RWPE1 (cell line): ENCODE results near the gene PHACTR3.
A peak's percentile ranks its signal among the peaks of the same experiment; 100 is the strongest.

Source experiments
- CTCF ChIA-PET: fragments of 350-600 bp; sonication (Branson Sonifier 250); formaldehyde crosslinking; extraction: SDS; loops from one replicate; lab custom pipeline; 2021; lab: Yijun Ruan, JAX
- POLR2A ChIA-PET: fragments of 400-600 bp; formaldehyde crosslinking; extraction: SDS; loops from one replicate; lab custom pipeline; 2020; ENCODE audit warnings: antibody characterized with exemption; ENCODE audit not compliant: low non-redundant PET; lab: Yijun Ruan, JAX
- DNase-seq: peaks from one replicate; pipeline ENCODE4 v3.0.0; 2012; ENCODE audit warnings: low spot score
- H3K27ac ChIP-seq: fragments of 450-650 bp; 2 replicates; pipeline ENCODE4 v1.5.1; 2017
- CTCF ChIP-seq: fragments of 450-650 bp; conservative IDR thresholded peaks from 2 replicates; pipeline ENCODE4 v1.5.1; 2017; ENCODE audit warnings: low read depth, mild to moderate bottlenecking

Gene PHACTR3

GRCh38 chr20:59835448-59836395 lies 231.4 kb downstream of the PHACTR3 start:
- POLR2A ChIA-PET, result interaction anchor here (0.7 kb wide), 2 partner anchors 11 to 16 kb away, joined by 3 to 6 read pairs; no protein-coding TSS in a partner anchor
- DNase-seq, result peak; percentile 67
- TF ChIP-seq CTCF, result no peak
- CTCF ChIA-PET, result interaction anchor here (0.7 to 2.5 kb wide), 3 partner anchors 14 to 52 kb away, joined by 3 to 10 read pairs (median 5); no protein-coding TSS in a partner anchor
- H3K27ac ChIP-seq, result peak overlapping the region; percentile 90

GRCh38 chr20:59836767-59837166 lies 232.4 kb downstream of the PHACTR3 start:
- no peak for TF ChIP-seq CTCF
- ChIA-PET POLR2A (interaction anchor here (0.7 kb wide), 2 partner anchors 12 to 15 kb away, joined by 3 to 6 read pairs; no protein-coding TSS in a partner anchor), CTCF (interaction anchor here (0.6 to 1.0 kb wide), 3 partner anchors 13 to 66 kb away, joined by 3 to 7 read pairs (median 5); no protein-coding TSS in a partner anchor)
- DNase-seq, result no peak
- peak overlapping the region; percentile 90 for H3K27ac ChIP-seq

GRCh38 chr20:59837623-59838394 lies 233.5 kb downstream of the PHACTR3 start:
- POLR2A ChIA-PET, result interaction anchor here (0.6 kb wide), 1 partner anchor 22 kb away, joined by 6 read pairs; no protein-coding TSS in a partner anchor
- CTCF ChIA-PET, result interaction anchor here (0.6 to 1.1 kb wide), 2 partner anchors 14 to 238 kb away, joined by 3 to 4 read pairs; no protein-coding TSS in a partner anchor

GRCh38 chr20:59839400-59839799 lies 235.1 kb downstream of the PHACTR3 start:
- ChIA-PET CTCF (interaction anchor here (0.6 to 1.7 kb wide), 7 partner anchors 9 to 664 kb away, joined by 3 to 6 read pairs (median 4); no protein-coding TSS in a partner anchor), POLR2A (no interaction called here)
- no peak for DNase-seq
- TF ChIP-seq CTCF, result no peak
- no peak overlapping the region for H3K27ac ChIP-seq

More at GRCh38 chr20:59837623-59838394, 233.5 kb downstream of the PHACTR3 start:
- no peak for DNase-seq
- H3K27ac ChIP-seq, result no peak overlapping the region
- no peak for TF ChIP-seq CTCF

- no peak overlapping the region for H3K27ac ChIP-seq
- peak; percentile 68 for DNase-seq
- POLR2A ChIA-PET, result no interaction called here
- CTCF ChIA-PET, result interaction anchor here (0.7 to 2.4 kb wide), 2 partner anchors 62 to 247 kb away, joined by 3 to 6 read pairs; no protein-coding TSS in a partner anchor
- TF ChIP-seq CTCF, result no peak
Measured at GRCh38 chr20:59845472-59845871, 241.1 kb downstream of the PHACTR3 start.
